Measurements from ENCODE around the gene ST6GALNAC3.
"Not testable (repeated sequence)": the region's sequence is repeated elsewhere in the genome, so short reads cannot be mapped to it uniquely, and the experiment has no call there.

The ST6GALNAC3 gene

GRCh38 chr1:76595024-76595423 is 520.5 kb downstream of the ST6GALNAC3 start:
- DNase-seq, result no peak

GRCh38 chr1:76601465-76601864 is 526.9 kb downstream of the ST6GALNAC3 start:
- DNase-seq, result no peak

GRCh38 chr1:76607717-76608116 is 533.2 kb downstream of the ST6GALNAC3 start:
- no peak for DNase-seq

GRCh38 chr1:76611770-76612445 is 537.4 kb downstream of the ST6GALNAC3 start:
- no peak for DNase-seq

- no peak for DNase-seq
Observed at GRCh38 chr1:76613886-76614285, 539.3 kb downstream of the ST6GALNAC3 start.

GRCh38 chr1:76615253-76616035 is 540.9 kb downstream of the ST6GALNAC3 start:
- no peak for DNase-seq

GRCh38 chr1:76620371-76620770 is 545.8 kb downstream of the ST6GALNAC3 start:
- DNase-seq, result no peak

- DNase-seq, result no peak
Observed at GRCh38 chr1:76622774-76623528, 548.4 kb downstream of the ST6GALNAC3 start.

GRCh38 chr1:76625886-76626678 is 551.5 kb downstream of the ST6GALNAC3 start:
- DNase-seq, result no peak

- DNase-seq, result no peak
Observed at GRCh38 chr1:76627498-76627897, 553.0 kb downstream of the ST6GALNAC3 start.

GRCh38 chr1:76627901-76628300 is 553.4 kb downstream of the ST6GALNAC3 start:
- DNase-seq, result no peak

GRCh38 chr1:76632136-76632535 is 557.6 kb downstream of the ST6GALNAC3 start:
- no peak for DNase-seq

- DNase-seq, result no peak
Observed at GRCh38 chr1:76635784-76636183, 561.2 kb downstream of the ST6GALNAC3 start.

- DNase-seq, result no peak
Observed at GRCh38 chr1:76639181-76639580, 564.6 kb downstream of the ST6GALNAC3 start.

GRCh38 chr1:76640092-76640491 is 565.5 kb downstream of the ST6GALNAC3 start:
- no peak for DNase-seq

GRCh38 chr1:76640723-76641122 is 566.2 kb downstream of the ST6GALNAC3 start:
- DNase-seq, result no peak

GRCh38 chr1:76644139-76644538 is 569.6 kb downstream of the ST6GALNAC3 start:
- no peak for DNase-seq

GRCh38 chr1:76652860-76653259 is 578.3 kb downstream of the ST6GALNAC3 start:
- DNase-seq, result not testable (repeated sequence)

- no peak for DNase-seq
Observed at GRCh38 chr1:76657623-76658022, 583.1 kb downstream of the ST6GALNAC3 start.

- DNase-seq, result no peak
Observed at GRCh38 chr1:76659171-76659940, 584.8 kb downstream of the ST6GALNAC3 start.

GRCh38 chr1:76661531-76661930 is 587.0 kb downstream of the ST6GALNAC3 start:
- DNase-seq, result no peak

GRCh38 chr1:76666499-76666898 is 592.0 kb downstream of the ST6GALNAC3 start:
- no peak for DNase-seq
